Measurements from ENCODE around the gene CUEDC1. TPM values are rescaled to one million over a fixed set of nuclear protein-coding genes. Genes with fewer than 3 reads are reported as not detected.

The CUEDC1 gene, protein sequence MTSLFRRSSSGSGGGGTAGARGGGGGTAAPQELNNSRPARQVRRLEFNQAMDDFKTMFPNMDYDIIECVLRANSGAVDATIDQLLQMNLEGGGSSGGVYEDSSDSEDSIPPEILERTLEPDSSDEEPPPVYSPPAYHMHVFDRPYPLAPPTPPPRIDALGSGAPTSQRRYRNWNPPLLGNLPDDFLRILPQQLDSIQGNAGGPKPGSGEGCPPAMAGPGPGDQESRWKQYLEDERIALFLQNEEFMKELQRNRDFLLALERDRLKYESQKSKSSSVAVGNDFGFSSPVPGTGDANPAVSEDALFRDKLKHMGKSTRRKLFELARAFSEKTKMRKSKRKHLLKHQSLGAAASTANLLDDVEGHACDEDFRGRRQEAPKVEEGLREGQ
- total RNA-seq: 11.0 and 17.3 TPM in 2 replicates

GRCh38 chr17:57955183-57955931, at the start of gene CUEDC1:
Gene CUEDC1, minus strand, starts transcription at chr17:57955412. Its CDS starts 69,848 bp downstream, at chr17:57885564.

DNA sequence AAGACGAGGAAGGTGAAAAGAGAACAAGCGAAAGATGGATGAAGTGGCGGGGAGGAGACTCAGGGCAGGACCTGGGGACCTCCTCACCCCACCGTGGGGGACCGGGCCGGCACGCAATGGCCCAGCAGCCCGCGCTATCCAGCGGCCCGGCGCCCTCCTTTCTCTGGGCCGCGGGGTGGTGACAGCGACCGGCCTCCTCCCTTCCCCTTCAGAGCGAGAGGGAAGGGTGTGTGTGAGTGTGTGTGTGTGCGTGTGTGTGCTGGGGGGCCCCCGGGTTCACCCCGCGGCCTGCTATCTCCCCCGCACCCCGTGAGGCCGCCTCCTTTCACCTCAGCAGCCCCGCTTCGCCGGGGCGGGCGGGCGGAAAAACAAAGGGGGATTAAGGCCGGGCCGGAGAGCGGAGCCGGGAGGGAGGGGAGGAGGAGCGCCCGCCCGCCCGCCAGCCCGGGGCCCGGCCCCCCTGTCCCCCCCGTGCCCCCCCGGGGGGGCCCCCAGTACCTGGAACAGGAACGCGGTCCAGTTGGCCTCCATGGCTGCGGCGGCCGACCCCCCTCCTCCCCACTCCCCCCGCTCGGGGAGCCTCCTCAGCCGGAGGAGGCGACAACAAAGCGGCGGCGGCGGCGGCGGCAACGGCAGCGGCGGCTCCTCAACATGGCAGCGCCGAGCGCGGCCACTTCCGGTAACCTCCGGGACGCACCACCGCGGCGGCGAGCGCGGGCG, 32.5 kb upstream of the CUEDC1 start, which contains the start of gene VEZF1:
VEZF1 (minus strand) TSS at position 674 of the 720 bp plus-strand sequence; CDS start at position 531, 143 bp downstream.

DNA sequence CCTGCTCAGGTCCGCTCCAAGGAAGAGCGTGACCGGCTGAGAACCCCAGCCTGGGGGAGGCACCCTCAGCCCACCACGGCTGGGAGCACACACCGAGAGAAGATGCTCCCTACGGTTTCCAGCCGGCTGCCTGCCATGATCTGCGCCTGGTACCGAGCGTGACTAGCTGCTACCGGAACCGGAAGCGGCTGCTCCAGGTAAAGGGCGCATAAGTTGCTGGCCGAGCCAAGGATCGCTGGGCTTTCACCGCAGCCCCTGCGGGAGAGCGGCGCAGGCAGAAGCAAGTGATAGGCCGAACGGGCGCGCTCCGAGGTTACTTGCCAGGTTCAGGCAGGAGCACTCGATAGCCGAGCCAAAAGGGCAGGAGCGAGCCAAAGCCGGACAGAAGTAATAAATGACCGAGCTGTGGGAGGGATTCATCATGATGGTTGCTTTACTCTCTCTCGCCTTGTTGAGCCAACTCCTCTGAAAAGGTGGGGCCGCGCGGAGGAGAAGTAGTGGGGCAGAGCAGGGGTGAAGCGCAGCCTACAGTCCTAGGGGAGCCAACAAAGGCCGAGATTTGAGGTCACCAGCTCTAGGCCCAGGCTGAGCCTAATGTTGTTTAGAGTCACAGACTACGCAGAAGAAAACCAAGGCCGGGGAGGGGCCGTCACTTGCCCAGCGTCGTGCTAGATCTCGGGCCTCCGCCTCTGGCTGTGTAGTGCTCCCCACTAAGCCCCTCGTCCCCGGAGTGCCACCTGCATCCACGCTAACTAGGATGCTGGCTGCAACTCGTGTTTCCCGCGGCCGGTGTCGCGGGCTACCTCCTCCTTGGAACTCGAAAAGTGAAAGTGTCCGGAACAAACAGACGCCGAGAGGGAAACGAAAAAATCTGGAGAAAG, 105.1 kb downstream of the CUEDC1 start, which contains the start of gene MRPS23:
MRPS23 (minus strand) TSS at position 171 of the 881 bp plus-strand sequence; CDS start at position 137, 34 bp downstream.

Other genes with a start within 250 kb of the CUEDC1 start
- not detected in 2 replicates for gene CCDC182, start 210.1 kb downstream of the CUEDC1 start, total RNA-seq
- 22.8 and 29.0 TPM in 2 replicates for gene MRPS23, start 105.4 kb downstream of the CUEDC1 start, total RNA-seq
- 41.5 and 42.5 TPM in 2 replicates for gene VEZF1, start 32.8 kb upstream of the CUEDC1 start, total RNA-seq
- 170 and 197 TPM in 2 replicates for gene SRSF1, start 51.8 kb upstream of the CUEDC1 start, total RNA-seq
- 8.7 and 10.9 TPM in 2 replicates for gene DYNLL2, start 128.0 kb upstream of the CUEDC1 start, total RNA-seq
- gene OR4D1, start 193.0 kb upstream of the CUEDC1 start, total RNA-seq: 0.32 TPM in 1 of 2 replicates, not detected in the other
- not detected in 2 replicates for gene OR4D2, start 211.6 kb upstream of the CUEDC1 start, total RNA-seq
- gene EPX, start 237.3 kb upstream of the CUEDC1 start, total RNA-seq: not detected in 2 replicates